HepG2 (cell line): Measurements from ENCODE around the gene TMEM217. TPM values are rescaled to one million over a fixed set of nuclear protein-coding genes. Genes with fewer than 3 reads are reported as not detected.
A peak's percentile ranks its signal among the peaks of the same experiment; 100 is the strongest.

ENCODE experiments used
- FOXA3 ChIP-seq: IDR thresholded peaks from 2 replicates; pipeline ENCODE4 v1.6.1; 2016; ENCODE audit warnings: missing genetic modification reagents, missing compliant biosample characterization
- GATAD2A ChIP-seq: IDR thresholded peaks from 2 replicates; pipeline ENCODE4 v1.6.1; 2016
- ZNF546 ChIP-seq: sonication (generic); formaldehyde crosslinking; conservative IDR thresholded peaks from 2 replicates; pipeline ENCODE4 v1.8.1; 2023; ENCODE audit warnings: mild to moderate bottlenecking, missing genetic modification reagents
- polyA plus RNA-seq, 8 experiments: library from polyadenylated mRNA; depleted of rRNA in 3 of 8; stranded (reverse) in 7 of 8; unstranded in 1 of 8; fragments of >200 nt; fragmentation: Illumina TruSeq in 4 of 8; extraction: Trizol in 4 of 8; gene quantifications; 2 replicates each; pipeline versions ENCODE4 v1.2.1 to v1.2.3, GENCODE V29; 2011 to 2016; ENCODE audit warnings: low read depth in 4 of 8, missing spikeins in 1 of 8, mixed read lengths in 1 of 8; ENCODE audit not compliant: insufficient read depth in 1 of 8
- total RNA-seq, 5 experiments: library from RNA; depleted of rRNA; stranded (reverse); fragments of >200 nt; fragmentation: Illumina TruSeq; extraction: Trizol; gene quantifications; 2 replicates each; pipeline ENCODE4 v1.2.3, GENCODE V29; 2016; ENCODE audit warnings: low read depth in 1 of 5
- TF ChIP-seq, protein P1 (sequence below): sonication (generic); formaldehyde crosslinking; IDR thresholded peaks from 2 replicates; pipeline ENCODE4 v1.4.0; 2020; ENCODE audit warnings: mild to moderate bottlenecking, missing genetic modification reagents
- TF ChIP-seq, protein P2 (sequence below): sonication (generic); formaldehyde crosslinking; IDR thresholded peaks from 2 replicates; pipeline ENCODE4 v1.5.1; 2020; ENCODE audit warnings: mild to moderate bottlenecking, missing genetic modification reagents, borderline replicate concordance
- TF ChIP-seq, protein P3 (sequence below): sonication (generic); formaldehyde crosslinking; IDR thresholded peaks from 2 replicates; pipeline ENCODE4 v1.5.0; 2020; ENCODE audit warnings: missing genetic modification reagents, mild to moderate bottlenecking, borderline replicate concordance
- TF ChIP-seq, protein P4 (sequence below): sonication (generic); formaldehyde crosslinking; IDR thresholded peaks from 2 replicates; pipeline ENCODE4 v1.5.1; 2020; ENCODE audit warnings: mild to moderate bottlenecking, missing genetic modification reagents, moderate library complexity
- TF ChIP-seq, protein P5 (sequence below): fragments of 450-650 bp; IDR thresholded peaks from 2 replicates; pipeline ENCODE4 v1.6.1; 2016
- TF ChIP-seq, protein P6 (sequence below): sonication (generic); formaldehyde crosslinking; IDR thresholded peaks from 2 replicates; pipeline ENCODE4 v1.4.0; 2020; ENCODE audit warnings: missing genetic modification reagents

TMEM217 gene
- total and polyA plus RNA-seq, 2 of the 13 experiments (the other 11 are each of a cell fraction or from before 2014, with no cell fraction given): 2.3 to 3.4 TPM

DNA sequence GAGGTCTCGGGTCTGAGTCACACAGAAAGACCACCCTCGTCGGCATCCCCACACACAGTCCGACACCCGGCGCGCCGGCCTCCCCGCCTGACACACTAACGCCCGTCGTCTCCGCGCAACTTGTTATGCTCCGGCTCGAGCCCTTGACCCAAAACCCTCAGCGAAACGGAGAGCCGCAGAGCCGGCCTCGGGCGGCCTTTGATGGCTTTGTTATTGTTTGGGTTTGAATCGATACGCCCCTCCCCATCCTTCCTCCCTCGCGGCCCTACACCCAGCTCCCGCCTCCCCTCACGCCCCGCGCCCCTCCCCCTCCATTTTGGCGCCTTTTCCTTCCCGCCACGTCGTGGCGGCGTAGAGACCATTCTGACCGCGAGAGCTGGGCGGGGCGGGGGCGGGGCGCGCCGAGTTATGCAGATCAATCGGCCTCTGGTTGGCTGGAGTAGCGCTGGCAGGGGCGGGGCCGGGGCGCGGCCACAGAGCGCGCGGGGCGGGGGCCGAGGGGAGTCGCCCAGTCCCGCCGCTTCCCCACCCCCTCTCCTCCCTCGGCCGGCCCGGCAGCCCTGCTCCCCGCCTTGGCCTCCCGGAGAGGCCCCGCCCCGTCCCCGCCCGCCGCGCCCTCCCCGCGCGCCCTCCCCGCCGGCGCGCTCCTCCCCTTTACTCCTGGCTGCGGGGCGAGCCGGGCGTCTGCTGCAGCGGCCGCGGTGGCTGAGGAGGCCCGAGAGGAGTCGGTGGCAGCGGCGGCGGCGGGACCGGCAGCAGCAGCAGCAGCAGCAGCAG lies 88.3 kb downstream of the TMEM217 start, which contains the start of gene PIM1 (continued):
- TF ChIP-seq, protein P1, sequence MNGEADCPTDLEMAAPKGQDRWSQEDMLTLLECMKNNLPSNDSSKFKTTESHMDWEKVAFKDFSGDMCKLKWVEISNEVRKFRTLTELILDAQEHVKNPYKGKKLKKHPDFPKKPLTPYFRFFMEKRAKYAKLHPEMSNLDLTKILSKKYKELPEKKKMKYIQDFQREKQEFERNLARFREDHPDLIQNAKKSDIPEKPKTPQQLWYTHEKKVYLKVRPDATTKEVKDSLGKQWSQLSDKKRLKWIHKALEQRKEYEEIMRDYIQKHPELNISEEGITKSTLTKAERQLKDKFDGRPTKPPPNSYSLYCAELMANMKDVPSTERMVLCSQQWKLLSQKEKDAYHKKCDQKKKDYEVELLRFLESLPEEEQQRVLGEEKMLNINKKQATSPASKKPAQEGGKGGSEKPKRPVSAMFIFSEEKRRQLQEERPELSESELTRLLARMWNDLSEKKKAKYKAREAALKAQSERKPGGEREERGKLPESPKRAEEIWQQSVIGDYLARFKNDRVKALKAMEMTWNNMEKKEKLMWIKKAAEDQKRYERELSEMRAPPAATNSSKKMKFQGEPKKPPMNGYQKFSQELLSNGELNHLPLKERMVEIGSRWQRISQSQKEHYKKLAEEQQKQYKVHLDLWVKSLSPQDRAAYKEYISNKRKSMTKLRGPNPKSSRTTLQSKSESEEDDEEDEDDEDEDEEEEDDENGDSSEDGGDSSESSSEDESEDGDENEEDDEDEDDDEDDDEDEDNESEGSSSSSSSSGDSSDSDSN: no peak; the same call in 1 of the 2 replicates
- TF ChIP-seq, protein P2, sequence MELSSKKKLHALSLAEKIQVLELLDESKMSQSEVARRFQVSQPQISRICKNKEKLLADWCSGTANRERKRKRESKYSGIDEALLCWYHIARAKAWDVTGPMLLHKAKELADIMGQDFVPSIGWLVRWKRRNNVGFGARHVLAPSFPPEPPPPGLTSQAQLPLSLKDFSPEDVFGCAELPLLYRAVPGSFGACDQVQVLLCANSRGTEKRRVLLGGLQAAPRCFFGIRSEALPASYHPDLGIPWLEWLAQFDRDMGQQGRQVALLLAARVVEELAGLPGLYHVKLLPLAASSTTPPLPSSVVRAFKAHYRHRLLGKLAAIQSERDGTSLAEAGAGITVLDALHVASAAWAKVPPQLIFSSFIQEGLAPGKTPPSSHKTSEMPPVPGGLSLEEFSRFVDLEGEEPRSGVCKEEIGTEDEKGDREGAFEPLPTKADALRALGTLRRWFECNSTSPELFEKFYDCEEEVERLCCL (CRISPR knock-in tag): peak; percentile 65; the same call in 1 of the 2 replicates
- TF ChIP-seq ZNF546 (CRISPR knock-in tag) (no peak), FOXA3 (peak; percentile 79), GATAD2A (CRISPR knock-in tag) (peak; percentile 71)
- TF ChIP-seq, protein P3, sequence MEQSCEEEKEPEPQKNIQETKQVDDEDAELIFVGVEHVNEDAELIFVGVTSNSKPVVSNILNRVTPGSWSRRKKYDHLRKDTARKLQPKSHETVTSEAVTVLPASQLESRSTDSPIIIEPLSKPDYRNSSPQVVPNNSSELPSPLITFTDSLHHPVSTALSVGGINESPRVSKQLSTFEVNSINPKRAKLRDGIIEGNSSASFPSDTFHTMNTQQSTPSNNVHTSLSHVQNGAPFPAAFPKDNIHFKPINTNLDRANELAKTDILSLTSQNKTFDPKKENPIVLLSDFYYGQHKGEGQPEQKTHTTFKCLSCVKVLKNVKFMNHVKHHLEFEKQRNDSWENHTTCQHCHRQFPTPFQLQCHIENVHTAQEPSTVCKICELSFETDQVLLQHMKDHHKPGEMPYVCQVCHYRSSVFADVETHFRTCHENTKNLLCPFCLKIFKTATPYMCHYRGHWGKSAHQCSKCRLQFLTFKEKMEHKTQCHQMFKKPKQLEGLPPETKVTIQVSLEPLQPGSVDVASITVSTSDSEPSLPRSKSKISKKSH (CRISPR knock-in tag): peak; percentile 79
- TF ChIP-seq, protein P4, sequence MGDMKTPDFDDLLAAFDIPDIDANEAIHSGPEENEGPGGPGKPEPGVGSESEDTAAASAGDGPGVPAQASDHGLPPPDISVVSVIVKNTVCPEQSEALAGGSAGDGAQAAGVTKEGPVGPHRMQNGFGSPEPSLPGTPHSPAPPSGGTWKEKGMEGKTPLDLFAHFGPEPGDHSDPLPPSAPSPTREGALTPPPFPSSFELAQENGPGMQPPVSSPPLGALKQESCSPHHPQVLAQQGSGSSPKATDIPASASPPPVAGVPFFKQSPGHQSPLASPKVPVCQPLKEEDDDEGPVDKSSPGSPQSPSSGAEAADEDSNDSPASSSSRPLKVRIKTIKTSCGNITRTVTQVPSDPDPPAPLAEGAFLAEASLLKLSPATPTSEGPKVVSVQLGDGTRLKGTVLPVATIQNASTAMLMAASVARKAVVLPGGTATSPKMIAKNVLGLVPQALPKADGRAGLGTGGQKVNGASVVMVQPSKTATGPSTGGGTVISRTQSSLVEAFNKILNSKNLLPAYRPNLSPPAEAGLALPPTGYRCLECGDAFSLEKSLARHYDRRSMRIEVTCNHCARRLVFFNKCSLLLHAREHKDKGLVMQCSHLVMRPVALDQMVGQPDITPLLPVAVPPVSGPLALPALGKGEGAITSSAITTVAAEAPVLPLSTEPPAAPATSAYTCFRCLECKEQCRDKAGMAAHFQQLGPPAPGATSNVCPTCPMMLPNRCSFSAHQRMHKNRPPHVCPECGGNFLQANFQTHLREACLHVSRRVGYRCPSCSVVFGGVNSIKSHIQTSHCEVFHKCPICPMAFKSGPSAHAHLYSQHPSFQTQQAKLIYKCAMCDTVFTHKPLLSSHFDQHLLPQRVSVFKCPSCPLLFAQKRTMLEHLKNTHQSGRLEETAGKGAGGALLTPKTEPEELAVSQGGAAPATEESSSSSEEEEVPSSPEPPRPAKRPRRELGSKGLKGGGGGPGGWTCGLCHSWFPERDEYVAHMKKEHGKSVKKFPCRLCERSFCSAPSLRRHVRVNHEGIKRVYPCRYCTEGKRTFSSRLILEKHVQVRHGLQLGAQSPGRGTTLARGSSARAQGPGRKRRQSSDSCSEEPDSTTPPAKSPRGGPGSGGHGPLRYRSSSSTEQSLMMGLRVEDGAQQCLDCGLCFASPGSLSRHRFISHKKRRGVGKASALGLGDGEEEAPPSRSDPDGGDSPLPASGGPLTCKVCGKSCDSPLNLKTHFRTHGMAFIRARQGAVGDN (CRISPR knock-in tag): peak; percentile 91
- TF ChIP-seq, protein P5, sequence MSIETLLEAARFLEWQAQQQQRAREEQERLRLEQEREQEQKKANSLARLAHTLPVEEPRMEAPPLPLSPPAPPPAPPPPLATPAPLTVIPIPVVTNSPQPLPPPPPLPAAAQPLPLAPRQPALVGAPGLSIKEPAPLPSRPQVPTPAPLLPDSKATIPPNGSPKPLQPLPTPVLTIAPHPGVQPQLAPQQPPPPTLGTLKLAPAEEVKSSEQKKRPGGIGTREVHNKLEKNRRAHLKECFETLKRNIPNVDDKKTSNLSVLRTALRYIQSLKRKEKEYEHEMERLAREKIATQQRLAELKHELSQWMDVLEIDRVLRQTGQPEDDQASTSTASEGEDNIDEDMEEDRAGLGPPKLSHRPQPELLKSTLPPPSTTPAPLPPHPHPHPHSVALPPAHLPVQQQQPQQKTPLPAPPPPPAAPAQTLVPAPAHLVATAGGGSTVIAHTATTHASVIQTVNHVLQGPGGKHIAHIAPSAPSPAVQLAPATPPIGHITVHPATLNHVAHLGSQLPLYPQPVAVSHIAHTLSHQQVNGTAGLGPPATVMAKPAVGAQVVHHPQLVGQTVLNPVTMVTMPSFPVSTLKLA: peak; percentile 66
- TF ChIP-seq, protein P6, sequence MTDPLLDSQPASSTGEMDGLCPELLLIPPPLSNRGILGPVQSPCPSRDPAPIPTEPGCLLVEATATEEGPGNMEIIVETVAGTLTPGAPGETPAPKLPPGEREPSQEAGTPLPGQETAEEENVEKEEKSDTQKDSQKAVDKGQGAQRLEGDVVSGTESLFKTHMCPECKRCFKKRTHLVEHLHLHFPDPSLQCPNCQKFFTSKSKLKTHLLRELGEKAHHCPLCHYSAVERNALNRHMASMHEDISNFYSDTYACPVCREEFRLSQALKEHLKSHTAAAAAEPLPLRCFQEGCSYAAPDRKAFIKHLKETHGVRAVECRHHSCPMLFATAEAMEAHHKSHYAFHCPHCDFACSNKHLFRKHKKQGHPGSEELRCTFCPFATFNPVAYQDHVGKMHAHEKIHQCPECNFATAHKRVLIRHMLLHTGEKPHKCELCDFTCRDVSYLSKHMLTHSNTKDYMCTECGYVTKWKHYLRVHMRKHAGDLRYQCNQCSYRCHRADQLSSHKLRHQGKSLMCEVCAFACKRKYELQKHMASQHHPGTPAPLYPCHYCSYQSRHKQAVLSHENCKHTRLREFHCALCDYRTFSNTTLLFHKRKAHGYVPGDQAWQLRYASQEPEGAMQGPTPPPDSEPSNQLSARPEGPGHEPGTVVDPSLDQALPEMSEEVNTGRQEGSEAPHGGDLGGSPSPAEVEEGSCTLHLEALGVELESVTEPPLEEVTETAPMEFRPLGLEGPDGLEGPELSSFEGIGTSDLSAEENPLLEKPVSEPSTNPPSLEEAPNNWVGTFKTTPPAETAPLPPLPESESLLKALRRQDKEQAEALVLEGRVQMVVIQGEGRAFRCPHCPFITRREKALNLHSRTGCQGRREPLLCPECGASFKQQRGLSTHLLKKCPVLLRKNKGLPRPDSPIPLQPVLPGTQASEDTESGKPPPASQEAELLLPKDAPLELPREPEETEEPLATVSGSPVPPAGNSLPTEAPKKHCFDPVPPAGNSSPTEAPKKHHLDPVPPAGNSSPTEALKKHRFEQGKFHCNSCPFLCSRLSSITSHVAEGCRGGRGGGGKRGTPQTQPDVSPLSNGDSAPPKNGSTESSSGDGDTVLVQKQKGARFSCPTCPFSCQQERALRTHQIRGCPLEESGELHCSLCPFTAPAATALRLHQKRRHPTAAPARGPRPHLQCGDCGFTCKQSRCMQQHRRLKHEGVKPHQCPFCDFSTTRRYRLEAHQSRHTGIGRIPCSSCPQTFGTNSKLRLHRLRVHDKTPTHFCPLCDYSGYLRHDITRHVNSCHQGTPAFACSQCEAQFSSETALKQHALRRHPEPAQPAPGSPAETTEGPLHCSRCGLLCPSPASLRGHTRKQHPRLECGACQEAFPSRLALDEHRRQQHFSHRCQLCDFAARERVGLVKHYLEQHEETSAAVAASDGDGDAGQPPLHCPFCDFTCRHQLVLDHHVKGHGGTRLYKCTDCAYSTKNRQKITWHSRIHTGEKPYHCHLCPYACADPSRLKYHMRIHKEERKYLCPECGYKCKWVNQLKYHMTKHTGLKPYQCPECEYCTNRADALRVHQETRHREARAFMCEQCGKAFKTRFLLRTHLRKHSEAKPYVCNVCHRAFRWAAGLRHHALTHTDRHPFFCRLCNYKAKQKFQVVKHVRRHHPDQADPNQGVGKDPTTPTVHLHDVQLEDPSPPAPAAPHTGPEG (CRISPR knock-in tag): peak; percentile 88
